Thoracic aorta (tissue), 2 donors: ENCODE data around the gene PLCB1. TPM values are rescaled to one million over a fixed set of nuclear protein-coding genes. Genes with fewer than 3 reads are reported as not detected.

ENCODE experiments used
- ATAC-seq: fragments of 150-250 bp; one replicate; pipeline ENCODE4 v1.8.0; 2017; ENCODE audit warnings: low read depth; ENCODE audit not compliant: insufficient number of reproducible peaks, low FRiP score
- DNase-seq: peaks from one replicate; pipeline ENCODE4 v3.0.0-alpha.2; 2020; ENCODE audit warnings: low spot score
- H3K27ac ChIP-seq, 2 donors: fragments of 200-600 bp; sonication (generic); 1 replicate in 1 of 2; 2 replicates in 1 of 2; pipeline ENCODE4 v1.5.1; 2016; ENCODE audit warnings: mild to moderate bottlenecking in 2 of 2, moderate library complexity in 2 of 2
- H3K27me3 ChIP-seq: fragments of 200-600 bp; sonication (generic); replicated peaks from 2 replicates; pipeline ENCODE4 v1.6.0; 2016; ENCODE audit warnings: mild to moderate bottlenecking; ENCODE audit not compliant: insufficient read depth
- H3K36me3 ChIP-seq: fragments of 200-600 bp; sonication (generic); one replicate; pipeline ENCODE4 v1.5.1; 2016
- H3K4me1 ChIP-seq, 2 donors: fragments of 200-600 bp; sonication (generic); 1 replicate in 1 of 2; 2 replicates in 1 of 2; pipeline versions ENCODE4 v1.5.1 to v1.6.0; 2016; ENCODE audit warnings: low read depth in 2 of 2, mild to moderate bottlenecking in 1 of 2; ENCODE audit not compliant: control insufficient read depth in 1 of 2
- H3K4me3 ChIP-seq: fragments of 200-600 bp; sonication (generic); 2 replicates; pipeline ENCODE4 v1.5.1; 2016; ENCODE audit warnings: mild to moderate bottlenecking
- H3K9me3 ChIP-seq: fragments of 200-600 bp; sonication (generic); 2 replicates; pipeline ENCODE4 v1.5.1; 2016
- CTCF ChIP-seq: fragments of 200-600 bp; sonication (generic); IDR thresholded peaks from one replicate; pipeline ENCODE4 v1.5.1; 2019; ENCODE audit warnings: antibody characterized with exemption
- total RNA-seq, 2 donors: library from RNA; depleted of rRNA; stranded (reverse); fragments of >200 nt; gene quantifications; one replicate each; pipeline versions ENCODE4 v1.1.0 to v1.2.3, GENCODE V29; 2016

The PLCB1 gene
- total RNA-seq, 2 donors from 2014 or later: 10.8 to 16.3 TPM

DNA sequence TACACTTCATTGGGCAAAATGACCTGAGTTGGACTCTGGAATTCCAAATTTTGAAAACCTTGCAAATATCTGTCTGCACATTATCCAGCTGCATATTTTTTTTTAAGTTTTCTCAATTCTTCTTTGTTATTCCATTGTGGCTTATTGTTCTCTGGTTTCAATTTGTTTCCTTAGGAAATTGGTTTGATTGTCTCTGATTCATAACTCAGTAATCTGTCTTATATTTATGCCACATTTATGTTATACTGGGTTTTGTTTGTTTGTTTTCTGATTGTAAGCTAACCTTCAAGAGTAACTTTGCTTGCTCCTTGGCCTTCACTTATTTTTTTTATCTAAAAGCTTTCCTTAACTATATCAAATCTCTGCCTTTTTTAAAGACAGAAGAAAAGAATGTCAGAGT lies 743.5 kb downstream of the PLCB1 start:
- H3K4me1 ChIP-seq: no peaks in the 10 kb centered on the region
- H3K36me3 ChIP-seq: no peaks in the 10 kb centered on the region
- H3K27me3 ChIP-seq: no peaks in the 10 kb centered on the region
- H3K4me3 ChIP-seq: no peak overlapping the region
- H3K9me3 ChIP-seq: no peaks in the 10 kb centered on the region
- no peak for TF ChIP-seq CTCF
- H3K27ac ChIP-seq: no peak overlapping the region
- ATAC-seq: no peak
- DNase-seq: no peak

- Histone ChIP-seq H3K27ac (no peak overlapping the region), H3K36me3 (no peaks in the 10 kb centered on the region), H3K9me3 (no peaks in the 10 kb centered on the region), H3K27me3 (no peaks in the 10 kb centered on the region), H3K4me1 (no peaks in the 10 kb centered on the region), H3K4me3 (no peak overlapping the region)
- no peak for TF ChIP-seq CTCF
- ATAC-seq (no peak), DNase-seq (no peak)
These were observed 744.3 kb downstream of the PLCB1 start for GRCh38 chr20:8876366-8876765.

DNA sequence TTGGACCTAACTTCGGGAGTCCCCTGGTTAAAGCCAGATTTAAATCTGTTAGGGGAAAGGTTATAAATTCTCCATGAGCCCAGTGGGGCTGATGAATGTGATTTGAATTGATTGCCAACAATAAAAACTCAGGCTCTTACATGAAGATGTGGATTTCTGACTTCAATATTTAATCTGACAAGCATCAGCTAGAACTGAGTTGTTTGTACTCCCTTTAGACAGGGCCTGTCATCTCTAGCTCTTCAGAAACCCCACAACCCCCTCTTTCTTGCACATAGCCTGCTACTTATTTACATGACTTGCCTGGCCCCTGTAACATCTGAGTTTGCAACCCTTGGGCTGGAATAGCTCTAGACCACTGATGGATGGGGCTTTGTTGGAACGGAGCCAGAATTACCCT lies 745.2 kb downstream of the PLCB1 start:
- Histone ChIP-seq H3K27me3 (no peaks in the 10 kb centered on the region), H3K4me1 (no peaks in the 10 kb centered on the region), H3K9me3 (no peaks in the 10 kb centered on the region), H3K27ac (no peak overlapping the region), H3K4me3 (no peak overlapping the region), H3K36me3 (no peaks in the 10 kb centered on the region)
- TF ChIP-seq CTCF: no peak
- DNase-seq (no peak), ATAC-seq (no peak)

- no peaks in the 10 kb centered on the region for H3K27me3 ChIP-seq
- H3K36me3 ChIP-seq: no peaks in the 10 kb centered on the region
- H3K9me3 ChIP-seq: no peaks in the 10 kb centered on the region
- ATAC-seq (no peak), DNase-seq (no peak)
- H3K27ac ChIP-seq: no peak overlapping the region
- no peak overlapping the region for H3K4me3 ChIP-seq
- TF ChIP-seq CTCF: no peak
- H3K4me1 ChIP-seq: no peaks in the 10 kb centered on the region
These were observed 747.6 kb downstream of the PLCB1 start for GRCh38 chr20:8879669-8880068.

- ATAC-seq (no peak), DNase-seq (no peak)
- Histone ChIP-seq H3K27ac (no peak overlapping the region), H3K36me3 (no peaks in the 10 kb centered on the region), H3K4me3 (no peak overlapping the region), H3K4me1 (no peaks in the 10 kb centered on the region), H3K27me3 (no peaks in the 10 kb centered on the region), H3K9me3 (no peaks in the 10 kb centered on the region)
- no peak for TF ChIP-seq CTCF
These were observed 748.2 kb downstream of the PLCB1 start for GRCh38 chr20:8880085-8880853.
